SK-N-SH treated with all-trans-retinoic acid at 6 μM for 48 hours (cell line): Measurements from ENCODE around the gene ZBTB4.

Source experiments
- ARNTL ChIP-seq: fragments of 450-650 bp; formaldehyde crosslinking; IDR thresholded peaks from 2 replicates; pipeline ENCODE4 v1.5.0; 2020; ENCODE audit warnings: low read depth, mild to moderate bottlenecking, moderate library complexity, borderline replicate concordance
- BACH2 ChIP-seq: fragments of 250-450 bp; sonication (Bioruptor Pico); IDR thresholded peaks from 2 replicates; pipeline ENCODE4 v1.9.0; 2021; ENCODE audit warnings: mild to moderate bottlenecking, borderline replicate concordance
- OSR1 ChIP-seq: fragments of 250-450 bp; sonication (Bioruptor Pico); IDR thresholded peaks from 2 replicates; pipeline ENCODE4 v1.8.0; 2022; ENCODE audit warnings: moderate library complexity, mild to moderate bottlenecking, inconsistent platforms
- ZNF8 ChIP-seq: fragments of 450-650 bp; formaldehyde crosslinking; IDR thresholded peaks from 2 replicates; pipeline ENCODE4 v1.5.0; 2020; ENCODE audit warnings: mild to moderate bottlenecking, moderate library complexity
- TF ChIP-seq, protein P1 (sequence below): fragments of 250-450 bp; sonication (Bioruptor Pico); IDR thresholded peaks from 2 replicates; pipeline ENCODE4 v1.8.0; 2020; ENCODE audit warnings: mild to moderate bottlenecking, moderate library complexity, borderline replicate concordance
- TF ChIP-seq, protein P2 (sequence below): fragments of 250-450 bp; sonication (Bioruptor Pico); IDR thresholded peaks from 2 replicates; pipeline ENCODE4 v1.5.1; 2021; ENCODE audit warnings: mild to moderate bottlenecking, moderate library complexity

DNA sequence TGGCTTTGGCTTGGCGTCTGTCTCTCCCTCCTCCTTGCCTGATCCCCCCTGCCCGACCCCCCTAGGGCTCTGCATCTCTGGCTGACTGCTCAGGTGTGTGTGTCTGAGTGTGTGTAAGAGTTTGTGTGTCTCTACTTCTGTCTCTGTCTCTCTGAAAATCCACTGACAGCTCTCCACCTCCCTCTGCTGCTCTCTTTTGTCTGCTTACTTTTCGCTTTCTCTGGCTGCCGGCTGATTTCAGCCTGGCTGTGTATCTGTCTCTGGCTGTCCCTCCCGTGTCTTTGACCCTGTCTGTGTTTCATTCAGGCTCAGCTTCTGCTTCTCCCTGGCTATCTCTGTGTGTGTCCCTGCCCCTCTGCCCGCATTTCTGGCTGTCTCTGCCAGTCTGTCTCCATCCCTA is 63.1 kb downstream of the ZBTB4 start:
- TF ChIP-seq ZNF8 (CRISPR knock-in tag) (no peak), ARNTL (CRISPR knock-in tag) (no peak), BACH2 (CRISPR knock-in tag) (no peak), OSR1 (no peak)
- TF ChIP-seq, protein P1, sequence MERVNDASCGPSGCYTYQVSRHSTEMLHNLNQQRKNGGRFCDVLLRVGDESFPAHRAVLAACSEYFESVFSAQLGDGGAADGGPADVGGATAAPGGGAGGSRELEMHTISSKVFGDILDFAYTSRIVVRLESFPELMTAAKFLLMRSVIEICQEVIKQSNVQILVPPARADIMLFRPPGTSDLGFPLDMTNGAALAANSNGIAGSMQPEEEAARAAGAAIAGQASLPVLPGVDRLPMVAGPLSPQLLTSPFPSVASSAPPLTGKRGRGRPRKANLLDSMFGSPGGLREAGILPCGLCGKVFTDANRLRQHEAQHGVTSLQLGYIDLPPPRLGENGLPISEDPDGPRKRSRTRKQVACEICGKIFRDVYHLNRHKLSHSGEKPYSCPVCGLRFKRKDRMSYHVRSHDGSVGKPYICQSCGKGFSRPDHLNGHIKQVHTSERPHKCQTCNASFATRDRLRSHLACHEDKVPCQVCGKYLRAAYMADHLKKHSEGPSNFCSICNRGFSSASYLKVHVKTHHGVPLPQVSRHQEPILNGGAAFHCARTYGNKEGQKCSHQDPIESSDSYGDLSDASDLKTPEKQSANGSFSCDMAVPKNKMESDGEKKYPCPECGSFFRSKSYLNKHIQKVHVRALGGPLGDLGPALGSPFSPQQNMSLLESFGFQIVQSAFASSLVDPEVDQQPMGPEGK (CRISPR knock-in tag) = no peak
- TF ChIP-seq, protein P2, sequence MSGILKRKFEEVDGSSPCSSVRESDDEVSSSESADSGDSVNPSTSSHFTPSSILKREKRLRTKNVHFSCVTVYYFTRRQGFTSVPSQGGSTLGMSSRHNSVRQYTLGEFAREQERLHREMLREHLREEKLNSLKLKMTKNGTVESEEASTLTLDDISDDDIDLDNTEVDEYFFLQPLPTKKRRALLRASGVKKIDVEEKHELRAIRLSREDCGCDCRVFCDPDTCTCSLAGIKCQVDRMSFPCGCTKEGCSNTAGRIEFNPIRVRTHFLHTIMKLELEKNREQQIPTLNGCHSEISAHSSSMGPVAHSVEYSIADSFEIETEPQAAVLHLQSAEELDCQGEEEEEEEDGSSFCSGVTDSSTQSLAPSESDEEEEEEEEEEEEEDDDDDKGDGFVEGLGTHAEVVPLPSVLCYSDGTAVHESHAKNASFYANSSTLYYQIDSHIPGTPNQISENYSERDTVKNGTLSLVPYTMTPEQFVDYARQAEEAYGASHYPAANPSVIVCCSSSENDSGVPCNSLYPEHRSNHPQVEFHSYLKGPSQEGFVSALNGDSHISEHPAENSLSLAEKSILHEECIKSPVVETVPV (CRISPR knock-in tag) = no peak
